Activated effector memory CD4-positive, alpha-beta T cell treated with anti-CD3 and anti-CD28 coated beads, Interleukin-2, amount 50 U/mL, for 16 hours (primary cell): ENCODE measurements around the gene PTS.
"Not testable (repeated sequence)": the region's sequence is repeated elsewhere in the genome, so short reads cannot be mapped to it uniquely, and the experiment has no call there.

Experiments used
- DNase-seq: peaks from one replicate; pipeline ENCODE4 v3.0.0-alpha.2; 2020

Gene PTS

DNA sequence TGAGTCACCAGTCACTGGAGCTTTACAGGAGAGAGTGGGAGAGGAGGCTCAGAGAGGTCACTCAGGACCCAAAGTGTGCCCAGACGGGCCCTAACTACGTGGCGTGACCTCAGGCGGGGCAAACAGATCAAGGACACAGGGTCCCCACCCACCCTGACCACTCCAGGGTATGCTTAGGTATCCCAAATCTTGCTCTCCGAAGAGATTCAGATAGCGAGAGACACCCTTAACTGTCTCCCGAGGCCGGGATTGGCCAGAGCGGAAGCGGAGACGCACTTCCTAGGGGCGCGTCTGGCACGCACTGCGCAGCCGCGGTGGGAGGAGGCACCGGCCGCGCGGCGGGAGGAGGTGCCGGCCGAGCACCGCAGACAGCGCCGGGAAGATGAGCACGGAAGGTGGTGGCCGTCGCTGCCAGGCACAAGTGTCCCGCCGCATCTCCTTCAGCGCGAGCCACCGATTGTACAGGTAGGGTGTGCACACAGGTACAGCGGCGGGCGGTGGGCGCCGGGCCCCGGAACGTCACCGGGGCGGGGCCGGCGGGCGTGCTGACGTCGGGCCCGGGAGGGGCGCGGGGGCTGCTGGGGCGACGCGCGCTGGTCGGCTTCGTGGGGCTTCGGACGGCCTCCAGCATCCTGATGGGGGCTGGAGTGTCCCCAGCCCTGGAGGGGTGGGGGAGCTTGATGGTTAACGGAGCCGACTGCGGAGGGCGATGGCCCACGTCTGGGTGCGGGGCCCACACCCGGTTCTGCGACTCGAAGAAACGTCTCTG, at the start of gene PTS:
Gene PTS (plus strand): TSS at position 367 of the 769 bp plus-strand sequence. CDS start 16 bp downstream, at position 383.
- peak; percentile 94 for DNase-seq

DNA sequence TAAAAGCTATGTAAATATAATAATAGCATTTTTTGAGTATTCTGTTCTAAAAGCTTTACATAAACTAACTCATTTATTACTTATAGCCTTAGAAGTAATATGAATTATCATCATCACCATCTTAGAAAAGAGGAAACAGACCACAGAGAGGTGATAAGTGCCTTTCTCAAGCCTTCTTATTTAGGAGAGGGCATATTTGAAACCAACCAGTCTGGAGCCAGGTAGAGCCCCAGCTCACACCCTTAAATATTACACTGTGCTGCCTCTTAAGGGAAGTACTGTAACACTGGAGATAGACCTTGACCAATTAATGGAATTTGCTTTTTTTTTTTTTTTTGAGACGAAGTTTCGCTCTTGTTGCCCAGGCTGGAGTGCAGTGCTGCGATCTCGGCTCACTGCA, 48.6 kb upstream of the PTS start:
- no peak for DNase-seq

DNA sequence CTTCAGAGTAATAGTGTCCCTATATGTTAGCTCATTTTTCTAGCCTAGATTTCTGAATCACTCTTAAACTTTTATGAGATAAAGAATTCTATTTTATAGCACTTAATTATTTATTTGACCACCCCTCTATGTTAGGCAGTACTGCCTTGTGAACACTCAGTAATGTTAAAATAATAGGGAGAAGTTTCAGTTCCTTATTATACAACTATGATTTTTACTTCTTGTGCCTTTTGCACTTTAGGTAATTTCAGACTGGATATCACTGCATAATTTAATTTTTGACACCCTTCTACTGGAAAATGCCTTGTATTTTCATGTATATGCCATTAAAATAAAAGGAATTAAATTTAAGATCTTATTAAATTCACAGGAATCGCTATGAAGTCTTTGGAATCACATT, 47.8 kb upstream of the PTS start:
- DNase-seq = no peak

DNA sequence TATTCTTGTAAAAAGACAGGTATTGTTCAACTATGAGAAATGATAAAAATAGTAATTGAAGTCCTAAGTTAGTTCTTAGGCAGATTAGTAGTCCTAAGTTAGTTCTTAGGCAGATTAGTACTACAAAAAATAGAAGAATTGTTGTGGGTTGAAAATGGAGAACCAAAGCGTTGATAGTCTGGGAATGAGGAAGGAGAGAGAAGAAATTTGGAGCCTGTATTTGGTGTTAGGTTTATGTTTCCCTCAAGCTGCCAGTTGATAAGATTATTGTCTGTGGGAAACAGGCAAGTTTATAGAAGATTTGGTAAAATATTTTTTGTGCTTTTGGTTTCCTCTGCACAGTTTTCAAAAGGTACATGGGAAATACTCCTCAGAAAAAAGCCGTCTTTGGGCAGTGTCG, 47.3 kb upstream of the PTS start:
- no peak for DNase-seq

DNA sequence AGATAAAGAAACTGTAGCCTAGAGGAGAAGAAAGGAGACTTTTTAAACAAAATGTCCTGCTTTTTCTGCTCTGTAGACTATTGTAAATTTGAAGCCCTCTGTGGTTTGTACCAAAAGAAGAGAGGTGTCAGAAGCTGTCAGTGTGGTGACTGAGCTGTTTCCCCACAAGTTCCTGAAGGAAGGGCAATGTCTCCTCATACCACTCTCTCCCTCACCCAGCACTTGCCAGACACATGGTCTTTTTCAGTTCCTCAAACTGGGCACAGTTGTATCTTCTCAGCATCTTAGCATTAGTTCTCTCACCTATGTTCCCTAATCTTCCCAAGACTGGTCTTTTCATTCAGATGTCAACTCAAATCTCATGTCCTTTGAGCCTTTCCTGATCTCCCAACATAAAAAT, 46.6 kb upstream of the PTS start:
- no peak for DNase-seq

DNA sequence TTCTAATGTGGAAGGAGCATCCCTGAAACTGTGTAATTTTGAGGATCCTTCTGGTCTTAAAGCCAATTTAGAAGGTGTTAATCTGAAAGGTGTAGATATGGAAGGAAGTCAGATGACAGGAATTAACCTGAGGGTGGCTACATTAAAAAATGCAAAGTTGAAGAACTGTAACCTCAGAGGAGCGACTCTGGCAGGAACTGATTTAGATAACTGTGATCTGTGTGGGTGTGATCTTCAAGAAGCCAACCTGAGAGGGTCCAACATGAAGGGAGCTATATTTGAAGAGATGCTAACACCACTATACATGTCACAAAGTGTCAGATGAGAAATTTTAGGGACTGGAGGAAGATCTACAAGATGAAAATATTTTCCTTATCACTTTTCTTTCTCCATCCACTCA, 43.4 kb upstream of the PTS start:
- DNase-seq = no peak

DNA sequence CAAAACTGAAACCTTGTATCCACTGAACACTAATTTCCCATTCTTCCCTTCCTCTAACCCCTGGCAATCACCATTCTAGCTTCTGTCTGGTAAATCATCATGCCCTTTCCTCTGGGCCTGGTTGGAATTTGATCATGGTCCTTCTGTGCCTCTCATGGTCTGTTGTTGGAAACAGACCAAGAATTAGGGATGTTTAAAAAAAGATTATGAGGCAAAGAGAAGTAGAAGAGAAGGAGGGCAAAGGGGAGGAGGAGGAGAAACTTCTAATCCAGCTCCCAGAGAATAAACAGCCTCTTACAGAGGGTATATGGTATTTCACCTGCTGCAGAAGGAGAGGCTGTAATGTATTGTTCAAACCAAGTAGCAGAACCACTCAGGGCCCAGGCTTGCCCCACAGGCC, 40.3 kb upstream of the PTS start:
- DNase-seq = no peak

DNA sequence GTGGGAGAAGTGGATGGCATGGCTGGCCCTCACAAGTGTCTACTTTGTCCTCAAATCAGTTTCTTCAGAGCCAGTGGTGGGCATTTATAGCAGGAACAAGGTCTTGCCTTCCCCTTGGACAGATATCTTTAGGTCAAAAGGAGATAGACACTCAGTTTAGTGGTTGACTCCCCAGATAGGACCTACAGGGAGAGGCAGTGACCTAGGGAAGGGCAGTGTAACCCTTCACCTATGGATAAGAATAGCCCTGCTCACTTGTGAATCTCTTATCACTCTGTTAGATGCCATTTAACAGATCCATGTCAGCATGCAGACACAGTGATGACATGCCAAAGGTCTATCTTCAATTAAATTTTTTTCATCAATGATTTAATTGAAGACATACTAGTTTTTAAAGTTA, 39.9 kb upstream of the PTS start:
- DNase-seq = no peak

DNA sequence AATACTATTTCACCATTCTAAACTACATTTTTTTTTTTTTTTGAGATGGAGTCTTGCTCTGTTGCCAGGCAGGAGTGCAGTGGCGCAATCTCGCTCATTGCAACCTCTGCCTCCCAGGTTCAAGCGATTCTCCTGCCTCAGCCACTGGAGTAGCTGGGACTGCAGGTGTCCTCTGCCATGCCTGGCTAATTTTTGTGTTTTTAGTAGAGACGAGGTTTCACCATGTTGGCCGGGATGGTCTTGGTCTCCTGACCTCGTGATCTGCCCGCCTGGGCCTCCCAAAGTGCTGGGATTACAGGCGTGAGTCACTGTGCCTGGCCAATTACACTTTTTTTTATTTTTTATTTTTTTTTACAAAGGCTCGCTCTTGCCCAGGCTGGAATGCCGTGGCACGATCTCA, 31.1 kb upstream of the PTS start:
- DNase-seq = not testable (repeated sequence)

DNA sequence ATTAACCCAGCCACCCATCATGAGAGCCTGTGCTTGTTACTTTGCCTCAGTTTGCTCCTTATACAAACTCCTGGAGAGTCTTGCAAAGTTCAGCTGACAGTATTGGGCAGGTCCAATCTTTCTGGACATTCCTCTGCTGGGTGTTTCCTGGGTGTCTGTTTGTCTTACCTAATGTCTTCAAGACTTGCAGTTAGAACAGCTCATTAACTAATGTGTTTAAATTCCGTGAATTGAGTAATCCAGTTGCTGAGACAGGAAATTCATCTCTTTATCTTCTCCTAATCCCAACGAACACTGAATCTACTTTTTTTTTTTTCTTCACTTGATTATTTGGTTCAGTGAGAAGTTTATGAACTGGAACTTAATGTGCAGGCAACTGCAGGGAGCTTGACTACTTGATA, 30.3 kb upstream of the PTS start:
- no peak for DNase-seq

DNA sequence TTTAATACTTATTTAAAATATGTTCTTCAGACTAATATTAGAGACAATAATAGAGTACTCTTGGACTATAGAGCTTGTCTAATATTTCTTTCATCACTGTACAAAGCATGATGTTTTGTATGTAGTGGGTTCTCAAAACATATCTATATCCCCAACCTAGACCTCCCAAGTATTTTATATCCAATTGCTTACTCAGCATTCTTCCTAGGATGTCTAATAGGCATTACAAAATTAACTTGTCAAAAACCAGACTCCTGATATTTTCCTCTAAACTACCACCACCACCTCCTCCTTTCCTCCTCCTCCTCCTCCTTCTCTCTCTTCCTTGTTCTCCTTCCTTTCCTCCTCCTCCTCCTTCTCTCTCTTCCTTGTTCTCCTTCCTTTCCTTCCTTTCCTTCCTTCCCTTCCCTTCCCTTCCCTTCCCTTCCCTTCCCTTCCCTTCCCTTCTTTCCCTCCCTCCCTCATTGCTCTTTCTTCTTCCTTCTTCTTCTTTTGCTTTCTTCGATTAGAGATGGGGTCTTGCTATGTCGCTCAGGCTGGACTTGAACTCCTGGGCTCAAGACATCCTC, 29.6 kb upstream of the PTS start:
- DNase-seq = no peak

DNA sequence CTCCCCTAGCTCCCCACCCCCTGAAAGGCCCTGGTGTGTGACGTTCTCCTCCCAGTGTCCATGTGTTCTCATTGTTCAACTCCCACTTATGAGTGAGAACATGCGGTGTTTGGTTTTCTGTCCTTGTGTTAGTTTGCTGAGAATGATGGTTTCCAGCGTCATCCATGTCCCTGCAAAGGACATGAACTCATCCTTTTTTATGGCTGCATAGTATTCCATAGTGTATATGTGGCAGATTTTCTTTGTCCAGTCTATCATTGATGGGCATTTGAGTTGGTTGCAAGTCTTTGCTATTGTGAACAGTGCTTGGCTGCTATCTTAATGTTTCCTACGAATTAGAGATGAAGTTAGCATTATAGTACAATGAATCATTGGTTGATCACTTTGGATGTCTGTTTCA, 27.1 kb upstream of the PTS start:
- DNase-seq = not testable (repeated sequence)

DNA sequence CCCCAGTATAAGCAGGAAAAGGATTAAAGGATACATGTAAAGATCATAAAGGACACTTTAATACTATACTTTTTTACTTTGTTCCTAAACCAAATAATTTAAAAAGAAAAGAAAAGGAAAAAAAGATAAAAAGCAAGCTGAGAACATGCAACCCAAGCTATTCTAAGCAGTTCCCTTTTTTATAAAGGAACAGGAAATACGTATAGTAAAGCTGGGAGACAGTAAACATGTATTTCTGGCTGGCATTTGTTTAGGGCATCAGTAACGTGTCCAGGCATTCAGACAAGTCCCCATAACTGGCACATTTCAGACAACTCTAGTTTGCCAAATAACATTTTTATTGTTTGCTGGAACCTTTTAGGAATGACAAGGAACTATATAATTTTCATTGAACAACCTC, 26.0 kb upstream of the PTS start:
- DNase-seq = no peak

DNA sequence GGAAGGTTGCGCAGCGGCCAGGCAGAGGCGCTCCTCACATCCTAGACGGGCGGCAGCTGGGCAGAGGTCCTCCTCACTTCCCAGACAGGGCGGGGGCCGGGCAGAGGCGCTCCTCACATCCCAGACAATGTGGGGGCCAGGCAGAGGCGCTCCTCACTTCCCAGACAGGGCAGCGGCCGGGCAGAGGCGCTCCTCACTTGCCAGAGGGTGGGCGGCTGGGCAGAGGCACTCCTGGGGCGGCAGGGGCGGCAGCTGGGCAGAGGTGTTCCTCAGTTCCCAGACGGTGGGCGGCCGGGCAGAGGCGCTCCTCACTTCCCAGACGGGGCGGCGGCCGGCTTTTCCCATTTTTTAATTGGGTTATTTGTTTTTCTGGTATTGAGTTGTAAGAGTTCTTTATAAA, 20.2 kb upstream of the PTS start:
- no peak for DNase-seq

DNA sequence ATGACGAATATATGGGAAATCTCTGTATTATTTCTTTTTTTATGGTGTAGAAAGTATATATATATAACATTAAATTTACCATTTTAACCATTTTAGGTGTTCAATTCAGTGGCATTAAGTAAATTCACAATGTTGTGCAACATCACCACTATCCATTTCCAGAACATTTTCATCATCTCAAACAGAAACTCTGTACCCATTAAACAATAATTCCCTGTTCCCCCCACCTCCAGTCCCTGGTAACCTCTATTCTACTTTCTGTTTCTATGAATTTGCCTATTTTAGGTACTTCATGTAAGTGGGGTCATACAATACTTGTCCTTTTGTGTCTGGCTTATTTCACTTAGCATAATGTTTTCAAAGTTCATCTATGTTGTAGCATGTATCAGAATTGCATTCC, 15.3 kb upstream of the PTS start:
- DNase-seq = no peak

DNA sequence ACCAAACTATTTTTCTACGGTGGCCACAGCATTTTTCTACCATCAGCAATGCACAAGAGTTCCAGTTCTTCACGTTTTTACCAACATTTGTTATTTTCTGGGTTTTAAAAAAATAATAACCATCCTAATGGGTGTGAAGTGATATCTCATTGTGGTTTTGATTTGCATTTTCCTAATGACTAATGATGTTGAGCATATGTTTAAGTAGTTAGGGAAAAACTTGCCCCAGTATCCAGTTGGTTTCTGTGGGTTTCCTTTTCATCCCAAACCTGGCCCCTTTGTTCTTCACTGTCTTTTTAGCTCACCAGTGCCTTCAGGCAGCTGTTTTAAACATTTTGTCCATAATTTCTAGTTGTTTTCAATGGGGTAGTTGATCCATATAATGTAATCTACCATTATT, 14.7 kb upstream of the PTS start:
- DNase-seq = no peak

DNA sequence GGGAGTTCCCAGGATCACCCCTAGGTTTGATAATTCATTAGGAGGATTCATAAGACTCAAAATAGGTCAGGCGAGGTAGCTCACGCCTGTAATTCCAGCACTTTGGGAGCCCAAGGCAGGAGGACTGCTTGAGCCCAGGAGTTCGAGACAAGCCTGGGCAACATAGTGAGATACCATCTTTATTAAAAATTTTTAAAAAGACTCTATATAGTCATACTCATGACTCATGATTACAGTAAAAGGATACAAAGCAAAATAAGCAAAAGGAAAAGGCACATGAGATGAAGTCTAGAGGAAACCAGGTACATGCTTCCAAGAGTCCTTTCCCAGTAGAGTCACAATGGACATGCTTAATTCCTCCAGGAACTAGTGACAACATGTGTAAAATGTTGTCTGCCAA, 13.9 kb upstream of the PTS start:
- DNase-seq = no peak

DNA sequence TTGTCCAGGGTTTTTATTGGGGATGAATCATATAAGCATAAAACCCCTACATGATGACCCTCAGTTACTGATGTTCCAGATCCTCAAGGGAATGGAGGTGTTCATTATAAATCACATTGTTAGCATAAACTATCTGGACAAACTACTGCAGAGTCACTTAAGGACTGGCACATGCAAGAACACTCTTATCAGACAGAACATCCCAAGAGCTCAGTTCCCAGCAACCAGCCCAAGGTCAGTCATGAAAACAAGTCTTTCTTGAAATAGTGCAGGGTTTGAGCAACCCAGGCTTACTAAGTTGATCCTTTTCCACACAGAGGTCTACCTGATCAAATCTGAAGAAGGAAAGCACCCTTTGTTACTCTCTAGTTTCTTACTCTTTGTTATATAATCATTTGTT, 13.5 kb upstream of the PTS start:
- no peak for DNase-seq

DNA sequence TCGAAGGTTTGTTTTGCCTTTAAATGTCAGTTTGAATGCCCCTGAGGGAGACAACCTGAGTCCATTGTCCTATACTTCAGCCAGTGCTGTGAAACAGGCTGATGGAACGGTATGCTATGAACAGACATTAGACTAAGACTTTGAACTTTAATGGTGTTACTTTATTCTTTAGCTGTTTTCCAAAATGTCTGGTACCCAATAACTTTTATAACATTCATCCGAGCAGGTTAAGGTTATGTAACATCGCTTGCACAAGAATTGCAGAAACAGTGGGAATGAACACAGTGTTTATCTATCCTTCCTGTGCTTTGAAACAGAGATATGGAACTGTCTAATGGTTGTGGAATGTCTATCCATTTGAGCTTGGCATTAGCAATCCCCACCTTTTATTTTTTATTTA, 12.5 kb upstream of the PTS start:
- DNase-seq = no peak

DNA sequence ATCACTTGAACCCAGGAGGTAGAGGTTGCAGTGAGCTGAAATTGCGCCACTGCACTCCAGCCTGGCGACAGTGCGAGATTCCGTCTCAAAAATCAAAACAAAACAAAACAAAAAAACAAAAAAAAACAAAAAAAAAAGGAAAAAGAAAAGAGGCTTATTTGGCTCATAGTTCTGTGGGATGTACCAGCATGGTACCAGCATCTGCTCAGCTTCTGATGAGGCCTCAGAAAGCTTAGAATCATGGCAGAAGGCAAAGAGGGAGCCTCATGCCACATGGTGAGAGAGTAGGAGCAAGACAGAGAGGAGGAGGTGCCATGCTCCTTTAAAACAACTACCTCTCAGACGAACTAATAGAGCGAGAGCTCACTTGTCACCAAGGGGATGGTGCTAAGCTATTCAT, 10.6 kb upstream of the PTS start:
- no peak for DNase-seq

DNA sequence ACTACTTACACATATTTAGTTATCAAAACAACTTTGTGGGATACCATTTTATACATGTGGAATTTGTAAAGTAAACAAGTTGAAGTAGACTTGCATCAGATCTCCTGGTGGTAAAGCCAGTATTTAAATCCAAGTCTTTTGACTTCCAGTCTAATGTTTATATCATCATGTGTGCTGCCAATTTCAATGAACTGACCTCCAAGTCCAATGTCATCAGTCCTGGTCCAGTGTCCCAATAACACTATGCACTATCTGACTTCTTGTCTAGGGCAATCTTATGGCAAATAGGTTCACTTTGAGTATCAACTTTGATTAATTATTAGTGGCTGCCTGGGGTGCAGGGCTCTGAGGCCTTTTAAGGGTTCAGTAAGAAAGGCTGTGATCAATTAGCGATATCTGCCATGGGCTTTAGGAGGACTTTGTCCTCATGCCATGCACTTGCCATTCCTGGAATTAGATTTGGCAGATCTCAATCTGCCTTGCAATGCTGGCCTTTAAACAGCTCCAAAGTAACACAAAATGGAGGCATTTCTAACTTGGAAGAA, 9.6 kb upstream of the PTS start:
- DNase-seq = no peak

DNA sequence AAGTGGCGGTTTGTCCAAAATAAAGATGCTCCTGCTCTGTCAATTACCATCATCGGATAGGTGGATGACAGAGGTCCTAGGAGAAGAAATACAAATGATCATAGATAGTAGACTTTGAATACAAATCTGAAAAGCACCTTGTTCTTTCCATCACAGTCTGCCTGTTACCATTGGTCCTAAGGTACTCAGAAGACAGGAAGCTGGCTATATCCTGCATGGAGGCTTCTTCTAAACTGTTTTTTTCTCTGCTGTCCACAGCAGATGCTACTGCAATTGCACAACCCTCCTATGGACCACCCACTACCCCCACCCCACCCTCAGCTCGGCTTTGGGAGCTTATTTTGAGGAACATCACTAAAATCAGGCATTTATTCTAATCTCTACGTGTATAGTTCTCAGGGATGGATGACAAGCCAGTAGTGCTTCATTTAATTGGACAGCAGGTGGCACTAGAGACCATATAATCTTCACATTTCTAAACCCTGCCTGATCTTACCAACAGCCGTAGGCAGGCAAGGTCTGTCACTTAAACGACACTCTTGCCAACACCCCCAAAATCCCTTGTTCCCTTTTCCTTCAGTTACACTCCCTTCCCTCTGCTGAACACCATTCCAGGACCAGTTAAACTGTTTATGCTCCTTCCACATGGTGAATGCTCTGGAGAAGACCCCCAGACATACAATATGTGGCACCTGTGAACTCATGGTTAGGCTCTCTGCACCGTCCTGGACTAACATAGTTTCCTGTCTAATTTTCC, 6.6 kb upstream of the PTS start:
- no peak for DNase-seq

DNA sequence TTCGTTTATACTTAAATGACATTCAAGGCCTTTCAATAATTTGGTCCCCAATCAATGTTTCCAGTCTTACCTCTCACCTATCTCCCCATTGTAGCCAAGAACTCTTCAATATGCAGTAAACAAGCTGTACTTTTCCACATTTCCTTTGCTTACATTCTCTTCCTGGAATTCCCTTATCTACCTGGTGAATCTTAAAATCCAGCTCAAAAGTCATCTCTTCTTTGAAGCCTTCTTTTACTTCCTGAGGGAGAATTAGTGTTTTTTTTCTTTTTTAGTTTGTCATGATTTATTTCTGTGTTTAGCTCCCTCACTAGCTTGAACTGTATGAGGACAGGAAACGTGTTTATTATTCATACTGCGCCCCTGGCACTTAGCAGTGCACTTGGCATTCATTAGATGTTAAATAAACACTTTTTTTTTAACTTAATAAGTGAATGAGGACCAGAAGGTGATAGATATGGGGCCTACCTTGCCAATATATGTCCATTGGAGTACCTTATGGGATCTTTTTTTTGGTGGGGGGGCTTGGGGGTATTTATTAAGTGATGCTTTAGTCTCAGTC, 4.9 kb upstream of the PTS start:
- no peak for DNase-seq

DNA sequence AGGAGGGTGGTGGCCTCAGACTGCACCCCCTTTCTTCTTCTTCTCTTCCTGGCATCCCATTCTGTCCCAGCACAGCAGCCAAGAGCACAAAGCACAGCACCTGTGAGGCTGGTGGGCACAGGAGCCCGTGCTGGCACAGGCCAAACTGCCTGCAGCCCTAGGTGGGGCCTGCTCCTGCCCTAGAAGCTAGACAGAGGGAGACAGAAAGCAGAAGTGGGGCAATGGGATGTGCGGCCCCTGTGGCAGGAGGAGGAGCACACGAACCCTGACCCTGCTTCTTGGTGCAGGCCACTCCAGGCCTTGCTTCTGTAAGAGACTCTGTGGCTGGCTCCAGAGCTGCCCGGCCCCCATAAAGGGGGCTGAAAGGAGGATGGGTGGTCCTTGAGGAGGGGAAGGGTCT, 3.9 kb upstream of the PTS start:
- DNase-seq = no peak
